Keratinocyte (primary cell): Measurements from ENCODE around the gene GLRX2. TPM values are rescaled to one million over a fixed set of nuclear protein-coding genes. Genes with fewer than 3 reads are reported as not detected.

Source experiments
- DNase-seq: peaks from one replicate; pipeline ENCODE4 v3.0.0-alpha.2; 2011; ENCODE audit warnings: low read depth, missing footprints, low spot score
- FAIRE-seq: peaks from 2 replicates; lab custom pipeline; 2011; peaks lifted over from hg19 to GRCh38; lab: Jason Lieb, UNC
- H2AFZ ChIP-seq: 2 replicates; pipeline ENCODE4 v1.6.0; 2012; ENCODE audit warnings: low read length, control low read depth, inconsistent platforms; ENCODE audit not compliant: control insufficient read depth
- H3K27ac ChIP-seq: 2 replicates; pipeline ENCODE4 v1.5.1; 2011; ENCODE audit warnings: low read length; ENCODE audit not compliant: control insufficient read depth, insufficient read depth
- H3K27me3 ChIP-seq: 3 replicates; pipeline ENCODE4 v1.6.0; 2011; ENCODE audit warnings: low read length; ENCODE audit not compliant: control insufficient read depth, insufficient read depth; ENCODE audit errors: extremely low read depth
- H3K36me3 ChIP-seq, 2 experiments: 2 replicates in 1 of 2; 3 replicates in 1 of 2; pipeline ENCODE4 v1.5.1; 2011; ENCODE audit warnings: low read length in 2 of 2, mild to moderate bottlenecking in 1 of 2; ENCODE audit not compliant: control insufficient read depth in 2 of 2, insufficient read depth in 2 of 2; ENCODE audit errors: extremely low read depth in 1 of 2
- H3K4me1 ChIP-seq: 3 replicates; pipeline ENCODE4 v1.5.1; 2011; ENCODE audit warnings: low read length; ENCODE audit not compliant: control insufficient read depth, insufficient read depth; ENCODE audit errors: extremely low read depth
- H3K4me2 ChIP-seq: 3 replicates; pipeline ENCODE4 v1.6.0; 2011; ENCODE audit warnings: low read depth, low read length; ENCODE audit not compliant: control insufficient read depth, insufficient read depth; ENCODE audit errors: extremely low read depth
- H3K4me3 ChIP-seq, 3 experiments: fragments of 200-600 bp in 1 of 3; sonication (generic) in 1 of 3; 2 replicates in 2 of 3; 3 replicates in 1 of 3; pipeline ENCODE4 v1.5.1; 2011 to 2016; ENCODE audit warnings: low read length in 3 of 3, mild to moderate bottlenecking in 3 of 3, control low read depth in 2 of 3, inconsistent platforms in 1 of 3, low read depth in 1 of 3, mixed read lengths in 1 of 3, mixed run types in 1 of 3, moderate library complexity in 1 of 3; ENCODE audit not compliant: control insufficient read depth in 2 of 3, insufficient read depth in 2 of 3; ENCODE audit errors: extremely low read depth in 1 of 3
- H3K79me2 ChIP-seq: 2 replicates; pipeline ENCODE4 v1.6.0; 2012; ENCODE audit warnings: low read length; ENCODE audit not compliant: control insufficient read depth, insufficient read depth
- H3K9ac ChIP-seq: 3 replicates; pipeline ENCODE4 v1.6.0; 2011; ENCODE audit warnings: low read length; ENCODE audit not compliant: control insufficient read depth, insufficient read depth; ENCODE audit errors: extremely low read depth
- H3K9me1 ChIP-seq: 3 replicates; pipeline ENCODE4 v1.6.0; 2011; ENCODE audit warnings: low read length; ENCODE audit not compliant: control insufficient read depth, insufficient read depth; ENCODE audit errors: extremely low read depth
- H3K9me3 ChIP-seq: 2 replicates; pipeline ENCODE4 v1.5.1; 2012; ENCODE audit warnings: low read depth, low read length; ENCODE audit not compliant: control insufficient read depth
- H4K20me1 ChIP-seq: 3 replicates; pipeline ENCODE4 v1.6.0; 2011; ENCODE audit warnings: low read length; ENCODE audit not compliant: control insufficient read depth, insufficient read depth; ENCODE audit errors: extremely low read depth
- EZH2 ChIP-seq: IDR thresholded peaks from one replicate; pipeline ENCODE4 v1.6.1; 2012; ENCODE audit warnings: inconsistent platforms, mild to moderate bottlenecking, low read length, moderate library complexity
- dilution Hi-C: fragments of 300-500 bp; cut with MboI; formaldehyde crosslinking; loops from one replicate; pipeline ENCODE4 v1.7.0; 2020; ENCODE audit warnings: low sequenced_read_pairs; ENCODE audit not compliant: extremely low pct_ligation_motif_present
- polyA plus RNA-seq, 5 experiments: library from polyadenylated mRNA; depleted of rRNA in 3 of 5; stranded (reverse) in 3 of 5; stranded (forward) in 1 of 5; unstranded in 1 of 5; fragments of >200 nt; gene quantifications; 1 replicate in 1 of 5; 2 replicates in 3 of 5; 3 replicates in 1 of 5; pipeline versions ENCODE4 v1.2.1 to v1.2.3, GENCODE V29; 2011 to 2012; ENCODE audit warnings: missing spikeins in 2 of 5, low read depth in 1 of 5, low replicate concordance in 1 of 5
- TF ChIP-seq, protein P1 (sequence below), 3 experiments: IDR thresholded peaks in 1 of 3; conservative IDR thresholded peaks in 1 of 3; optimal IDR thresholded peaks in 1 of 3; 2 replicates in 2 of 3; 3 replicates in 1 of 3; pipeline versions ENCODE3 to v1.5.1; 2011; ENCODE audit warnings: low read length in 3 of 3, mild to moderate bottlenecking in 3 of 3, moderate library complexity in 2 of 3, control low read depth in 1 of 3, inconsistent platforms in 1 of 3; ENCODE audit not compliant: insufficient read depth in 2 of 3; ENCODE audit errors: extremely low read depth in 1 of 3

The GLRX2 gene
- polyA plus RNA-seq, 1 donor (not counting 4 experiments of a cell fraction or from before 2014, with no cell fraction given), result 29.2 TPM

DNA sequence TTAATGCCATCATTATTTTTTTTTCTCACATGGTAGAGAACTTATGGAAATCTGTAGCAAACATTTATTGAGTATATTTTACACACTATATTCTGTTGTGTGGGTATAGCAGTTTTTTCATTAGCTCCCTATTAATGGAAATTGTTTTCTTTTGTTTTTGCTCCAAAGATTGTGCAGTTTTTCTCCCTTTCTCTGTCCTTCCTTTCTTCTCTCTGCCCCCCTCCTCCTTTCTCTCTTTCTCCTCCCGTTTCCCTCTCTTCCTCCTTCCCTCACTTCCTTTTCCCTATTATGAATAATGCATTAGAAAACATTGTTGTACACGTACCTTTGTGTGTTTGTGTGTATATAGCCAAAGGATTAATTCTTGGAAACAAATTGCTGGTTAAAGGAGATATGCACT, 37.2 kb upstream of the GLRX2 start:
- Histone ChIP-seq H3K27me3 (no peaks in the 10 kb centered on the region), H2AFZ (no peak overlapping the region), H3K4me3 (no peak overlapping the region), H3K36me3 (peaks cover 4 to 24% of the 10 kb centered on the region in 2 experiments), H3K9ac (no peak overlapping the region), H3K4me2 (no peak overlapping the region), H3K4me1 (no peaks in the 10 kb centered on the region), H3K79me2 (peaks cover 12% of the 10 kb centered on the region), H3K27ac (no peak overlapping the region), H4K20me1 (no peaks in the 10 kb centered on the region), H3K9me3 (no peaks in the 10 kb centered on the region), H3K9me1 (no peaks in the 10 kb centered on the region)
- FAIRE-seq (no peak), DNase-seq (no peak)
- TF ChIP-seq, protein P1, sequence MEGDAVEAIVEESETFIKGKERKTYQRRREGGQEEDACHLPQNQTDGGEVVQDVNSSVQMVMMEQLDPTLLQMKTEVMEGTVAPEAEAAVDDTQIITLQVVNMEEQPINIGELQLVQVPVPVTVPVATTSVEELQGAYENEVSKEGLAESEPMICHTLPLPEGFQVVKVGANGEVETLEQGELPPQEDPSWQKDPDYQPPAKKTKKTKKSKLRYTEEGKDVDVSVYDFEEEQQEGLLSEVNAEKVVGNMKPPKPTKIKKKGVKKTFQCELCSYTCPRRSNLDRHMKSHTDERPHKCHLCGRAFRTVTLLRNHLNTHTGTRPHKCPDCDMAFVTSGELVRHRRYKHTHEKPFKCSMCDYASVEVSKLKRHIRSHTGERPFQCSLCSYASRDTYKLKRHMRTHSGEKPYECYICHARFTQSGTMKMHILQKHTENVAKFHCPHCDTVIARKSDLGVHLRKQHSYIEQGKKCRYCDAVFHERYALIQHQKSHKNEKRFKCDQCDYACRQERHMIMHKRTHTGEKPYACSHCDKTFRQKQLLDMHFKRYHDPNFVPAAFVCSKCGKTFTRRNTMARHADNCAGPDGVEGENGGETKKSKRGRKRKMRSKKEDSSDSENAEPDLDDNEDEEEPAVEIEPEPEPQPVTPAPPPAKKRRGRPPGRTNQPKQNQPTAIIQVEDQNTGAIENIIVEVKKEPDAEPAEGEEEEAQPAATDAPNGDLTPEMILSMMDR (optimal IDR thresholded peaks at IDR 0.05 in 1 of 3, IDR thresholded peaks at IDR 0.05 in 1 of 3, conservative IDR thresholded peaks at IDR 0.05 in 1 of 3; ENCODE audit: extremely low read depth in 1 of 3, insufficient read depth in 2 of 3, low read length in 3 of 3), result no peak
- TF ChIP-seq EZH2, result no peak
- dilution Hi-C loops, result no loop called here

DNA sequence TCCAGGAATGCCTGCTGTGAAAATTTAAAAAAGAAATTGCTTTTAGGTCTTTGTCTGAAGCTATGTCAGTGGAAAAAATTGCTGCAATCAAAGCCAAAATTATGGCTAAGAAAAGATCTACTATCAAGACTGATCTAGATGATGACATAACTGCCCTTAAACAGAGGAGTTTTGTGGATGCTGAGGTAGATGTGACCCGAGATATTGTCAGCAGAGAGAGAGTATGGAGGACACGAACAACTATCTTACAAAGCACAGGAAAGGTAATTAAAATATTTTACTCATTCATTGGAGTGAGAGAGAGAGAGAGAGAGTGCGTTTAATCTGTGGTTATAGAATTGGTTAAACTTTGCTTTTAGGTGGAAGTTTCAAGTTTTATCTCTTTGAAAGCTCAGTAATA, 36.6 kb upstream of the GLRX2 start:
- Histone ChIP-seq H3K27me3 (no peaks in the 10 kb centered on the region), H3K9ac (no peak overlapping the region), H3K36me3 (peaks cover 4 to 24% of the 10 kb centered on the region in 2 experiments), H3K9me3 (no peaks in the 10 kb centered on the region), H3K79me2 (peaks cover 12% of the 10 kb centered on the region), H3K4me1 (no peaks in the 10 kb centered on the region), H3K4me2 (no peak overlapping the region), H3K4me3 (no peak overlapping the region), H4K20me1 (no peaks in the 10 kb centered on the region), H3K27ac (no peak overlapping the region), H3K9me1 (no peaks in the 10 kb centered on the region), H2AFZ (no peak overlapping the region)
- dilution Hi-C loops, result no loop called here
- FAIRE-seq, result no peak
- DNase-seq, result no peak
- TF ChIP-seq, protein P1 (optimal IDR thresholded peaks at IDR 0.05 in 1 of 3, IDR thresholded peaks at IDR 0.05 in 1 of 3, conservative IDR thresholded peaks at IDR 0.05 in 1 of 3; ENCODE audit: extremely low read depth in 1 of 3, insufficient read depth in 2 of 3, low read length in 3 of 3), result no peak
- no peak for TF ChIP-seq EZH2
